ENCODE measurements around the gene VCL. TPM values are rescaled to one million over a fixed set of nuclear protein-coding genes. Genes with fewer than 3 reads are reported as not detected.

Gene VCL
- total RNA-seq, 2 experiments from 2014 or later, result 15.6 to 18.5 TPM

DNA sequence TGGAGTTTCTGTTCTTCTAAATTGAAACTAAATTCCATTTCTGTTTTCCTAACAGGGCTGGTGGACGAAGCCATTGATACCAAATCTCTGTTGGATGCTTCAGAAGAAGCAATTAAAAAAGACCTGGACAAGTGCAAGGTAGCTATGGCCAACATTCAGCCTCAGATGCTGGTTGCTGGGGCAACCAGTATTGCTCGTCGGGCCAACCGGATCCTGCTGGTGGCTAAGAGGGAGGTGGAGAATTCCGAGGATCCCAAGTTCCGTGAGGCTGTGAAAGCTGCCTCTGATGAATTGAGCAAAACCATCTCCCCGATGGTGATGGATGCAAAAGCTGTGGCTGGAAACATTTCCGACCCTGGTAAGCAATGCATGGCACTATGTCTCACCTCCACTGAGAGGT is 107.1 kb downstream of the VCL start:
- POLR2A ChIA-PET, result interaction anchor here (1.5 kb wide), 1 partner anchor 10 kb away, joined by 3 read pairs; no protein-coding TSS in a partner anchor
- Mint-ChIP-seq H3K27ac (no peak overlapping the region), H3K36me3 (peaks cover 16% of the 10 kb centered on the region)

GRCh38 chr10:74107391-74107790 is 109.5 kb downstream of the VCL start:
- POLR2A ChIA-PET, result no interaction called here
- Mint-ChIP-seq H3K9me3 (no peaks in the 10 kb centered on the region), H3K27ac (peak overlapping the region; percentile 35), H3K27me3 (no peaks in the 10 kb centered on the region), H3K36me3 (peaks cover 19% of the 10 kb centered on the region), H3K4me3 (no peak overlapping the region), H3K4me1 (peaks cover 2% of the 10 kb centered on the region)
- DNase-seq, result no peak
- no peak for ATAC-seq (ENCODE audit: low read depth)

More for the DNA sequence above, 107.1 kb downstream of the VCL start:
- ATAC-seq (ENCODE audit: low read depth), result no peak
- DNase-seq, result no peak
- H3K9me3 Mint-ChIP-seq, result no peaks in the 10 kb centered on the region
- H3K4me1 Mint-ChIP-seq, result peaks cover 2% of the 10 kb centered on the region
- H3K4me3 Mint-ChIP-seq, result no peak overlapping the region
- no peaks in the 10 kb centered on the region for H3K27me3 Mint-ChIP-seq

GRCh38 chr10:74109452-74109851 is 111.5 kb downstream of the VCL start:
- Mint-ChIP-seq H3K9me3 (no peaks in the 10 kb centered on the region), H3K27me3 (no peaks in the 10 kb centered on the region), H3K36me3 (peaks cover 34% of the 10 kb centered on the region), H3K4me3 (no peak overlapping the region), H3K4me1 (peaks cover 2% of the 10 kb centered on the region), H3K27ac (no peak overlapping the region)
- POLR2A ChIA-PET, result no interaction called here
- ATAC-seq (ENCODE audit: low read depth), result no peak
- DNase-seq, result no peak

- no peak for DNase-seq
- H3K4me1 Mint-ChIP-seq, result peaks cover 2% of the 10 kb centered on the region
- ATAC-seq (ENCODE audit: low read depth), result no peak
- no peak overlapping the region for H3K27ac Mint-ChIP-seq
- peaks cover 34% of the 10 kb centered on the region for H3K36me3 Mint-ChIP-seq
- H3K27me3 Mint-ChIP-seq, result no peaks in the 10 kb centered on the region
- H3K9me3 Mint-ChIP-seq, result no peaks in the 10 kb centered on the region
- POLR2A ChIA-PET, result no interaction called here
- no peak overlapping the region for H3K4me3 Mint-ChIP-seq
Observed at GRCh38 chr10:74110120-74110519, 112.2 kb downstream of the VCL start.

DNA sequence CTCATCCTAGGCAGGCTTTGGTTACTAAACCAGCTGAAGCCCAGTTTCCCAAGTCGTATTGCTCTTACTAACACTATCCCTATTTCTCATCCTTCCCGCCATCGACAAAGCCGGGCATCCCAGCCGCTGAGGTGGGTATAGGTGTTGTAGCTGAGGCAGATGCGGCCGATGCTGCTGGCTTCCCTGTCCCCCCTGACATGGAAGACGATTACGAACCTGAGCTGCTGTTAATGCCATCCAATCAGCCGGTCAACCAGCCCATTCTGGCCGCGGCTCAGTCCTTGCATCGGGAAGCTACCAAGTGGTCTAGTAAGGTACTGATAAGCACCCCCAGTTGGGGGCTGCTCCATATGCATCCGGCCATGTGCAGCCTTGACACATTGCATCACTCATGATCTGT is 113.9 kb downstream of the VCL start:
- Mint-ChIP-seq H3K27me3 (no peaks in the 10 kb centered on the region), H3K4me1 (no peaks in the 10 kb centered on the region), H3K4me3 (no peak overlapping the region), H3K36me3 (peaks cover 33% of the 10 kb centered on the region), H3K9me3 (no peaks in the 10 kb centered on the region), H3K27ac (no peak overlapping the region)
- POLR2A ChIA-PET, result no interaction called here
- ATAC-seq (ENCODE audit: low read depth), result no peak
- DNase-seq, result no peak

DNA sequence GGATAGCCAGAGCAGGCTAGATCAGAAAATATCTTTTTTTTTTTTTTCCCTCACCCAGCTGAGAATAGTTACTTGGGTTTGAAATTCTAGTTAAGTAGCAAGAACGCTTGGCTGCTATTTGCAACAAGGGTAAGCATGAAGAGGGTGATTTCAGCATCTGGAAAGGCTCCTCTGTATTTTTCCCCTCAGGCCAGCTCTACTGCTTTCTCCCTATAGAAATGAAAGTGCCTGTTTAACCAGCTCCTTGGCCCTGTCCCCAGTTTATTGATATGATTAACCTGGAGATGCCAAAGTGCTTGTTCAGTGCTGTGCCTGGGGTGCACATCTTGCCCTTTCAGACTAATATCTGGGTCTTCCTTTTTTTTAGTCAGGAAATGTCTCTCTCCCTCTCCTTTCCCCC is 115.6 kb downstream of the VCL start:
- Mint-ChIP-seq H3K36me3 (peaks cover 32% of the 10 kb centered on the region), H3K4me3 (no peak overlapping the region)

DNA sequence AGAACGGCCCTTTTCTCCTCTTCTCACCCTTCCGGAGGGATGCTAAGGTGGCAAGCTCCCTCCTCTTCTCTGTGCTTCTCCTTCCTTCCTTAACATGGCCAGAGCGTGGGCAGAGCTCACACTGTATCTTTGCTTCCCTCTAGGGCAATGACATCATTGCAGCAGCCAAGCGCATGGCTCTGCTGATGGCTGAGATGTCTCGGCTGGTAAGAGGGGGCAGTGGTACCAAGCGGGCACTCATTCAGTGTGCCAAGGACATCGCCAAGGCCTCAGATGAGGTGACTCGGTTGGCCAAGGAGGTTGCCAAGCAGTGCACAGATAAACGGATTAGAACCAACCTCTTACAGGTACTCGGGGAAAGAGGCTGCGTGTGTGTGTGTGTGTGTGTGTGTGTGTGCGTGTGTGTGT is 116.1 kb downstream of the VCL start:
- Mint-ChIP-seq H3K27ac (no peak overlapping the region), H3K9me3 (no peaks in the 10 kb centered on the region), H3K36me3 (peaks cover 33% of the 10 kb centered on the region), H3K4me3 (no peak overlapping the region), H3K4me1 (peaks cover under 1% of the 10 kb centered on the region), H3K27me3 (no peaks in the 10 kb centered on the region)
- DNase-seq (no peak), ATAC-seq (ENCODE audit: low read depth) (no peak)
- POLR2A ChIA-PET, result interaction anchor here (0.6 kb wide), 1 partner anchor 79 kb away, joined by 6 read pairs; no protein-coding TSS in a partner anchor

More for the DNA sequence above, 115.6 kb downstream of the VCL start:
- DNase-seq (no peak), ATAC-seq (ENCODE audit: low read depth) (no peak)
- H3K4me1 Mint-ChIP-seq, result no peaks in the 10 kb centered on the region
- H3K27ac Mint-ChIP-seq, result no peak overlapping the region
- POLR2A ChIA-PET, result interaction anchor here (0.6 kb wide), 1 partner anchor 78 kb away, joined by 6 read pairs; no protein-coding TSS in a partner anchor
- H3K27me3 Mint-ChIP-seq, result no peaks in the 10 kb centered on the region
- H3K9me3 Mint-ChIP-seq, result no peaks in the 10 kb centered on the region

- H3K27ac Mint-ChIP-seq, result no peak overlapping the region
- H3K9me3 Mint-ChIP-seq, result no peaks in the 10 kb centered on the region
- ATAC-seq (ENCODE audit: low read depth) (no peak), DNase-seq (no peak)
- POLR2A ChIA-PET, result no interaction called here
- H3K4me1 Mint-ChIP-seq, result peaks cover 5% of the 10 kb centered on the region
- no peaks in the 10 kb centered on the region for H3K27me3 Mint-ChIP-seq
- peaks cover 32% of the 10 kb centered on the region for H3K36me3 Mint-ChIP-seq
- H3K4me3 Mint-ChIP-seq, result no peak overlapping the region
Observed at GRCh38 chr10:74117738-74118137, 119.8 kb downstream of the VCL start.

GRCh38 chr10:74118804-74119203 is 120.9 kb downstream of the VCL start:
- H3K36me3 Mint-ChIP-seq, result peaks cover 28% of the 10 kb centered on the region
- POLR2A ChIA-PET, result no interaction called here
- H3K4me1 Mint-ChIP-seq, result peaks cover 5% of the 10 kb centered on the region
- H3K27ac Mint-ChIP-seq, result peak overlapping the region; percentile 43
- no peak for DNase-seq
- H3K9me3 Mint-ChIP-seq, result no peaks in the 10 kb centered on the region
- no peak for ATAC-seq (ENCODE audit: low read depth)
- H3K27me3 Mint-ChIP-seq, result no peaks in the 10 kb centered on the region
- no peak overlapping the region for H3K4me3 Mint-ChIP-seq

DNA sequence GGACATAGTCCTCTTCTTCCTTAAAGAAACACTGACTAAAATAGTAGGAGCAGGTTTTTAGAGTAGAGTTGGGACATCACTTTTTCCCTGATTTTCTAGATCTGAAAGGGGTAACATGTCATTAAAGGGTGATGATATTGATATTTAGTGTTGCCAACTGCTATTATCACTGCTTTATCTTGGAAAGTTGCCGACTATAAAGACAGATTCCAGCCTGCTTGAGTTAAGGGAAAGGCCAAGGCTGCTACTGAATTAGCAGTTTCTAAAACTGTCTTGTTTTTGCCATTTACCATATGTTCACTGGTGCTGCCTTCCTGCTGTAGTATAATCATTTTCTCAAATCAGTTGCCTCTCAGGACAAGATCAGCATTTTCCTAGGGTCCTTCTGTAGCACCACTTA is 123.0 kb downstream of the VCL start:
- H3K4me1 Mint-ChIP-seq, result peaks cover 5% of the 10 kb centered on the region
- no peak overlapping the region for H3K4me3 Mint-ChIP-seq
- H3K27me3 Mint-ChIP-seq, result no peaks in the 10 kb centered on the region
- ATAC-seq (ENCODE audit: low read depth) (no peak), DNase-seq (no peak)
- POLR2A ChIA-PET, result no interaction called here
- H3K9me3 Mint-ChIP-seq, result no peaks in the 10 kb centered on the region
- no peak overlapping the region for H3K27ac Mint-ChIP-seq
- peaks cover 23% of the 10 kb centered on the region for H3K36me3 Mint-ChIP-seq

DNA sequence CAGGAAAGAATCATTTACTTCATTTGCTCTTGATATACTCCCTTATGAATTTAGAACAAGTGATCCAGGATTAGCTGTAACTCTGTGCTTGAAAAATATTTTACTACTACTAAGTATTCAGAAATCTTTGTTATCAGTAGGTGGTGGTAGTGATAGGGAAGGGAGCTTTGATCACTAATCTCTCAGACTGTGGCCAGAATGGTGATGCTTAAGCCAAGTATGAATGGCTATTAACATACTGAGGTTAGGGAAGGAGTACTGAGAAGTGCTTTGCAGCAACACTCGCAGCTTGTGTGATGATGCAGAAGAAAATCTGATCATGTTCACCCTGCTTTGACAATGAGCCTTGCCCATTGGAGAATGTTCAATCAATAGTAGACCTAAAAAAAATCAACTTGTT is 123.5 kb downstream of the VCL start:
- Mint-ChIP-seq H3K27me3 (no peaks in the 10 kb centered on the region), H3K9me3 (no peaks in the 10 kb centered on the region), H3K4me1 (peaks cover 5% of the 10 kb centered on the region), H3K27ac (no peak overlapping the region), H3K36me3 (peaks cover 28% of the 10 kb centered on the region), H3K4me3 (no peak overlapping the region)
- POLR2A ChIA-PET, result no interaction called here
- ATAC-seq (ENCODE audit: low read depth) (no peak), DNase-seq (no peak)

- Mint-ChIP-seq H3K9me3 (no peaks in the 10 kb centered on the region), H3K4me1 (peaks cover 5% of the 10 kb centered on the region), H3K27me3 (no peaks in the 10 kb centered on the region), H3K27ac (no peak overlapping the region), H3K36me3 (peaks cover 25% of the 10 kb centered on the region), H3K4me3 (no peak overlapping the region)
- POLR2A ChIA-PET, result no interaction called here
- no peak for DNase-seq
- ATAC-seq (ENCODE audit: low read depth), result no peak
Observed at GRCh38 chr10:74122060-74122459, 124.1 kb downstream of the VCL start.

DNA sequence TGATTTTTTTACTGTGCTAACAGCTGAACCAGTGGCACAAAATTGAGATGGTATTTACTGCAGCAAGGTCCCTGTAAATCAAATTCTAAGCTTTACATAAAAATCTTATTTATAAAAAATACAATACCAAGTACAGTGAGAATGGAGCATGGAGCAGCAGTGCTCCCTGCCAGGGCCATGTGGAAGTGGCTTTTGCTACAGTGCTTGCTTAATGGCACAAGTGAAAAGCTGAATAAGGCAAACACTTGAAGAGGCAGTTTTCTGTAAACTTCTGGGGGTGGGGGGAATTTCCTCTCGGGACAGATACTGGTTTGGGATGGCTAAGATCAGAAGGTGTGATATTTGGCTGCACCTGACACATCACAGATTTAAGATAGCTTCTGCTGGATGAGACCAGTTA is 125.2 kb downstream of the VCL start:
- Mint-ChIP-seq H3K4me1 (peaks cover 5% of the 10 kb centered on the region), H3K36me3 (peaks cover 22% of the 10 kb centered on the region), H3K27me3 (no peaks in the 10 kb centered on the region), H3K4me3 (no peak overlapping the region), H3K27ac (no peak overlapping the region), H3K9me3 (no peaks in the 10 kb centered on the region)
- DNase-seq (no peak), ATAC-seq (ENCODE audit: low read depth) (no peak)
- POLR2A ChIA-PET, result interaction anchor here (0.7 kb wide), 1 partner anchor 79 kb away, joined by 3 read pairs; no protein-coding TSS in a partner anchor

GRCh38 chr10:74133923-74134820 is 136.3 kb downstream of the VCL start:
- H3K4me1 Mint-ChIP-seq, result peaks cover 3% of the 10 kb centered on the region
- H3K36me3 Mint-ChIP-seq, result peaks cover 34% of the 10 kb centered on the region
- H3K27me3 Mint-ChIP-seq, result no peaks in the 10 kb centered on the region
- no peaks in the 10 kb centered on the region for H3K9me3 Mint-ChIP-seq
- no peak for DNase-seq
- POLR2A ChIA-PET, result no interaction called here
- no peak for ATAC-seq (ENCODE audit: low read depth)
- no peak overlapping the region for H3K27ac Mint-ChIP-seq
- no peak overlapping the region for H3K4me3 Mint-ChIP-seq

All from activated naive CD8-positive, alpha-beta T cell treated with anti-CD3 and anti-CD28 coated beads, Interleukin-2, amount 10 ng/mL, durations not matched to agents 7 days and 5 days (primary cell).